Activated CD4-positive, alpha-beta T cell treated with anti-CD3 and anti-CD28 coated beads, Interleukin-2, amount 50 U/mL, for 4 hours (primary cell): ENCODE measurements around the gene ATG16L1.

ENCODE experiments used
- DNase-seq, 2 experiments: peaks; one replicate each; pipeline ENCODE4 v3.0.0-alpha.2; 2020

The ATG16L1 gene

DNA sequence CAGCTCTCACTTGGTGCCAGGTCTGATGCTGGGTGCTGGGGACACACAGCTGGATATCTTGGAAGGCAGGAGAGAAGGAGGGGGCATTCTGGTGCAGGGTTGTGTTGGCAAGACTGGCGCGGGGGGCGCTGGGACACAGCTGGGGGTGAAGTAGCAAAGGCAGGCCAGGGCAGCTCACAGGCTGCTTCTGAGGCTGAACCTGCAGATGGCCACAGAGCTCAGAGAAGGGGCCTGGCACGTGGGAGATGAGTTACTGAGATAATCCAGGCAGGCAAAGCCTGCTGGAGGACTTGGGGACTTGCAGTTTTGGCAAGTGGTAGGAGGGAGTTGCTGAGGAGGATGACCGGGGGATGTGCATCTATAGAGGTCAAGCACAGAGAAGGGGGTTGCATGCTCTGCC, 86.6 kb downstream of the ATG16L1 start:
- DNase-seq = no peak

DNA sequence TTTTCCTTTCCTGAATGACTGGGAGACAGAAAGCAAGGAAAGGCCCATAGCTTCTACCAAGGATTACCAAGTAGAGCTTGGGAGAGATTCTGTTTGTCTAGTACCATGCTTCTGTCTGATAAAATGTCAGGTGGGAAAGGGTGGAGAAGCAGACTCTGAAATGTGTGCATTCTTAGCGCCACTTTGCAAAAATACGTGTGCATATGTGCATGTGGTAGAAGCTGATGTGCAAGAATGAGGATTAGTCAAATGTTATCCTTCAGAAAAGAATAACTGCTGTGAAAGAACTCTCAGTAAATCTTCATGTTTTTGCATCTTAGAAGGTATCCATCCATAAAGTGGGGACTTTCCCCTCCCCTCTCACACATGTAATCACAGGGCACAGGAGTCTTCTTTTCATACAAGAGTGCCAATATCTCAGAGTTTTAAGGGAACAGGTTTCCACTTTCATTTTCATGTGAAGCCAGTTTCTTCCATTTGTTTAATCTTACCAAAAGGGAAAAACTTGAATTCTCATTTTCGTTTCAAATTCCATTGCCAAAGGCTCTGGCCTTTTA, 87.4 kb downstream of the ATG16L1 start:
- DNase-seq = no peak

DNA sequence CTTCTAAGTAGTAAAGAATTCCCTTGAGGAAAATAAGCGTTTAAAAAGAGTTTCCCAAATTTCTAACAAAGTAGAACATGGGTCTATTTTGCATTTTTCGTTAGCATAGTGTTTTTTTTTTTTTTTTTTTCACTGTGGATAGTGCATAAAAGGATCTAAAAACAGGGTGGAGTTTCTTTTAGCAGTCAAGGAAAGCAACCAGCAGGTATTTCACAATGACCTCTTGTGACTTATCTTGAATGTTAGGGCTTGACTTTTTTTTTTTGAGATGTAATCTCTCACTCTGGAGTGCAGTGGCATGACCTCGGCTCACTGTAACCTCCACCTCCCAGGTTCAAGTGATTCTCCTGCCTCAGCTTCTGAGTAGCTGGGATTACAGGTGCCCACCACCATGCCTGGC, 88.0 kb downstream of the ATG16L1 start:
- no peak for DNase-seq

DNA sequence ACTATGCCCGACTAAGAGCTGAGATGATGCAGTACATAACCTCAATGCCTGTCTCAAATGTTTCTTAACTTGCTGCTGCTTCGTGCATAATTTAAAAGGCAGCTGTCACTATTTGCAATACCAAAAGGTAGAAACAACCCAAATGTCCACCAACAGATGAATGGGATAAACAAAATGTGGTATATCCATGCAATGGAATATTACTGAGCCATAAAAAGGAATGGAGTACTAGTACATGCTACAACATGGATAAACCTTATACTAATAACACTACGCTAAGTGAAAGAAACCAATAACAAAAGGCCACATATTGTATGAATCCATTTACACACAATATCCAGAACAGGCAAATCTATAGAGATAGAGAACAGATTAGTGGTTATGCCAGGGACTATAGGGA, 89.8 kb downstream of the ATG16L1 start:
- no peak for DNase-seq

GRCh38 chr2:233342301-233342700, 90.8 kb downstream of the ATG16L1 start:
- DNase-seq = no peak

GRCh38 chr2:233343171-233343705, 91.8 kb downstream of the ATG16L1 start:
- no peak for DNase-seq
